ENCODE results near the gene RPS6KC1. TPM values are rescaled to one million over a fixed set of nuclear protein-coding genes. Genes with fewer than 3 reads are reported as not detected.
"Not testable (repeated sequence)": the region's sequence is repeated elsewhere in the genome, so short reads cannot be mapped to it uniquely, and the experiment has no call there.

The RPS6KC1 gene
- total RNA-seq, 1 donor from 2014 or later = 10.1 TPM

DNA sequence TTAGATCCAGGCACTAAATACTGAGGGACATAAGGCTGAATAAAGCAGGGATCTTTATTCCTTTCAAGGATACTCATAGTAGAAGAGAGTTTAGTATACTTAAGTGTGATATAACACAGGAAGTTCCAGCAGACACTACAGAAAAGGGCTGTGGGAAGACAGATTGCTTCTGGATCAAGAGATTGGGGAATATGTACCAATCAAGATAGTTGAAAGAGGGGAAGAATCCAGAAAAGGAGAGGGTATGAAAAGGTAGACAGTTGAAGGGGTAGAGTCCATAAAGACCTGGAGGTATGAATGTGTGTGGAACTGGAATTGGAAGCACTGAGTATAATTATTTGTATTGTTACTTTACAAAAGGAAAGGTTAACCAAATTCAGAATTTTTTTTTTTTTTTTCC is 2.4 kb downstream of the RPS6KC1 start:
- intact Hi-C loops (cut with micrococcal nuclease) = no loop called here

DNA sequence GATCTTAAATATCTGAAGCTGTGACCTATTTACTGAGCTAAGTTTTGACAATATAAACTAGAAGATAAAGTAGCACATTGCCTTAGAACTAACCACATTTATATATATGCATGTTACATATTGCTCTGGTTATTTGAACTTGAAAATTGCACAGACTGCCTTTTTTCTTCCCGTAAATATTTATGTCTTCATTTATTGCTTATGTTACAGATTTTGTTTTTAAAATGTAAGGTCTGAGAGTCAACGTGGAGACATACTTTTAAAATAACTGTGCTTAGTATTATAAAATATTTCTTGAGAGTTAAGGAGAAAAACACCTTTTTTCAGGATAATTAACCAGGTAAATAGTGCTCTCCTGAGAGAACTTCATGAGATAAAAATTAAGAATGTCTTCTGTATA is 3.1 kb downstream of the RPS6KC1 start:
- intact Hi-C loops (cut with micrococcal nuclease) = no loop called here

DNA sequence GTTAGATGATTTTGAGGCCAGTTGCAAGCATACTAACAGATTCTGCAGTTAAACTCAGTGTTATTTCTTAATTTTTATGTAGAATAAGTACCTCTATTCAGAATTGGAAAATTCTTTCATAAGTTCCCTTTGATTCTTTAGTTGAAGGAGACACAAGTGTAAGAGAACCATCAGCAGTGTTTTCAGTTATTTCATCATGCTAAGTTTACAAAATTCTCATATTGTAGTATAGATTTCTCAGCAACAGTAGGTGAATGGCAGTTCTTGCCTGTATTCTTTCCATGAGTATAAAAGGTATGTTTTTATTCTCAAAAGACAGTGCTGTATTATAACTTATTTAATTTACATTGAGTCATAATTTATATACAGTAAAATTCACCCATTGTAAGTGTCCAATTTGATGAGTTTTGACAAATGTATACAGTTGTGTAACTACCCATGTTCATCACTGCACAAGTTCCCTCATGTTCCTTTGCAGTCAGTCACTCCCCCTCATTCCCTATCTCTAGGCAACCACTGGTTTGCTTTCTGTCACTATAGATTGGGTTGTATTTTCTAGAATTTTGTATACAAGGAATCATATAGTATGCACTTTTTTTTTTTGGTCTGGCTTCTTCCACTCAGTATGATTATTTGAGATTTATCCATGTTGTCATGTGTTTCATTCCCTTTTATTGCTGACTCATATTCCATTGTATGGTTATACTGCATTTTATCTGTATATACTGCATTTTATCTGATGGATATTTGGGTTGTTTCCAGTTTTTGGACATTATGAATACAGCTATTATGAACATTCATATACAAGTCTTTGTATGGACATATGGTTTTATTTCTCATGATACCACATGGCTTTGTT is 3.9 kb downstream of the RPS6KC1 start:
- intact Hi-C loops (cut with micrococcal nuclease) = no loop called here

DNA sequence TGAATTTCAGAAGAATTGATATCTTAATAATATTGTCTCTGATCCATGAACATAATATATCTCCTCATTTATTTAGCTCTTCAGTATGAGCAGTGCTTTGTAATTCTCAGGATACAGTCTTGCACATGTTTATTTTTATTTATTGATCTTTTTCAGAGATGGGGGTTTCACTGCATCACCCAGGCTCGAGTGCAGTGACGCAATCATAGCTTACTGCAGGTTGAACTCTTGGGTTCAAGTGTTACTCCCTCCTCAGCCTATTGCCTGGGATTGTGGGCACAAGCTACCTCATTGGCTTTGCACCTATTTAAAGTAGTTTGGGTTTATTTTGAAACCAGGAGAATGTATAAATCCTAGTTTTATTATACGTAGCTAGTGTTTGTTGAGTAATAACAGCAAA is 4.7 kb downstream of the RPS6KC1 start:
- intact Hi-C loops (cut with micrococcal nuclease) = no loop called here

DNA sequence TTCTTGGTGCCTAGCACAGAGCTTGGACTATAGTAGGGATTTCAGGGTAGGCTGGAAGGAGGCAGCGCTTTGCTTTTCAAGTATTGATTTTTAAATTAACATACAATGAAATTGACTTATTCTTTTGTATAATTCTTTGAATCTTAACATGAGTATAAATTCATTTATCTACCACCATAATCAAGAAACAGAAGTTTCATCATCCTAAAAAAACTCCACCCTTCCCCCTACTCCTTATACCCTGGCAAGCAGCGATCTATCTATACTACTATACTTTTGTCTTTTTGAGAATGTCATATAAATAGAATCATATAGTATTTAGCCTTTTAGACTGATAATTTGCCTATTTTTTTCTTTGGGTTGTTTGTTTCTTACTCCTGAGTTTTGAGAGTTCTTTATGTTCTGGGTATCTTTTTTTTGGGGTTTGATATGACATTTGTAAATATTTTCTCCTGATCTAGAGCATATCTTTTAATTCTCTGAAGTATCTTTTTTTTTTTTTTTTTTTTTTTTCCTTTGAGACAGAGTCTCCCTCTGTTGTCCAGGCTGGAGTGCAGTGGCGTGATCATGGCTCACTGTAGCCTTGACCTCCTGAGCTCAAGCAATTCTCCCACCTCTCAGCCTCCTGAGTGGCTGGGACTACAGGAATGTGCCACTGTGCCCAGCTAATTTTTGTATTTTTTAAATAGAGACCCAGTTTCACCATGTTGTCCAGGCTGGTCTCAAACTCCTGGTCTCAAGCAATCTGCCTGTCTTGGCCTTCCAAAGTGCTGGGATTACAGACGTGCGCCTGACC is 6.4 kb downstream of the RPS6KC1 start:
- intact Hi-C loops (cut with micrococcal nuclease) = no loop called here

DNA sequence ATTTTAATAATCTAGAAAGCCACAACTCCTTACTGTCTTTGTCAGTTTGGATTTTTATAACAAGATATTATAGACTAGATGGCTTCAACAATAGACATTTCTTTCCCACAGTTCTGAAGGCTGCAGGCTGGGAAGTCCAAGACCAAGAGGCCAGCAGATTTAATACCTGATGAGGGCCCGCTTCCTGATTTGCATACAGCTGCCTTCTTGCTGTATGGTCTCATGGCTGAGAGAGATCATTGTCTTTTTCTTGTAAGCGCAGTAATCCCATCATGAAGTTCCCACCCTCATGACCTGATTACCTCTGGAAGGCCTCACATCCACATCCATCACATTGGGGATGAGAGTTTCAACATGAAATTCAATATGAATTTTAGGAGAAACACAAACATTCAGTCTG is 9.8 kb downstream of the RPS6KC1 start:
- intact Hi-C loops (cut with micrococcal nuclease) = no loop called here

DNA sequence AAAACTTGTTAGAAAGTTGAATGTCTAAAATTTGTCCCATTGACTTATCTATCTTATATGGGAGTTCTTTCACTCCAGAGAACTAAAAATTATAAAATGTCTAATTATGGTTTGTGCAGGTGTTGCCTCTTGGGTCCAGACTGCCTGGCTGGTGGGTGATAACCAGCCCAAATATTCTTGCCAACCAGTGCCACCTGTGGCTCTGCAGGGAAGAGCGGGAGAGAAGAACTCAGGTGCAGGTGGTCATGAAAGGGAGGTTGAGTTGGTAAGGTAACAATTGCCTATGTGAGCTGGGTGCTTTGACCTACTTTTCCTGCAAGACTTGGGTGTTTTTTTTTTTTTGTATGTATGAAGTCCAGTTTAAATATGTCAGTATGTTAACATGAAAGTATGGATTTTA is 10.2 kb downstream of the RPS6KC1 start:
- intact Hi-C loops (cut with micrococcal nuclease) = no loop called here

DNA sequence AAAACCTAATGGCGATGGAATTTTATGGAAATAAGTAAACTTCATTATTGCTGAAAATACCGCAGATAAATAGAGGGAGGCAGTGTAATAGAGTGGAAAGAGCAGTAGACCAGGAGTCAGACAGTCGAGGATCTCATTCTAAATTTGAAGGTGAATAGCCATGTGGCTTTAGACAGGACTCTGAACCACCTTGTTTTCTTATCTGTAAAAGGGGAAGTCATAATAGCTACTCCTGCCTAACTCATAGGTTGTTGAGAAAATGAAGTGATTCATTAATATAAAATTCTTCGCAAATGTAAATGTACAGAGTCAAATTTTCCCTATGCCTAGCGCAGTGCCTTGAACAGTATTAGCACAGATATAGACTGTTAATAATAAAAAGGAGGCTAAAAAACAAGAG is 14.8 kb downstream of the RPS6KC1 start:
- intact Hi-C loops (cut with micrococcal nuclease) = no loop called here

DNA sequence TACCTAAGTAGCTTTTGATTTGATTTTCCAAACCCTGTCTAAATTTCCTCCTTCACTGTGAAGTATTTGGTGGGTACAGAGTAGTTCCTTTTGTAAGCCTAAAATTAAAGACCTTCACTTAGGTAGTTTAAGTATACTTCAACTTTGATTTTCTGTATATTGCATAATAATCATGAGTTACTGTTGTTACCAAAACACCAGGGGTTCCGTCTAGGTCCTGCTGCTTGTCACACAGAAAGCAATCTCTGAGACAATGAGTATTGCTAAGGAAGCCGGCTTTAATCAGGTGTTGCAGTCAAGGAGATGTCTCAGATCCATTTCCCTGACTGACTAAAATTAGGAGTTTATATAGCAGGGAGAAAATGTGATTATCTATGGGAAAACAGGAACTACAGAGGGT is 15.3 kb downstream of the RPS6KC1 start:
- intact Hi-C loops (cut with micrococcal nuclease) = no loop called here

DNA sequence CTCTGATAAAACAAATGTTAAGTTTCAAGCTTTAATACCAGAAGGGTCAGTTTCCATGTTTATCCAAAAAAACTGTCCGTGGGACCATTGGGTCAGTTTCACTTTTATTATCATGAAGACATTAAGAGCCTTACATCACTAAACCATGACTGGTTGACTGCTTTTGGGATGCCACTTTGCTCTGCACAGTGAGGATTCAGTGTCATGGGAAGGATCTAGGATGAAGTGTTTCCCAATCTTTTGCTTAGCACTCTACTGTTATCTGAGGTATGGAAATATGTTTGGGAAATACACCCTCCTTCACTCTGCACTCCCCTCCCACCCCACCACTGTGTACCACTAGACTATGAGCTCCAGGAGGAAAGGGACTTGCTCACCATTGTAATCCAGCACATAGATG is 16.3 kb downstream of the RPS6KC1 start:
- intact Hi-C loops (cut with micrococcal nuclease) = no loop called here

DNA sequence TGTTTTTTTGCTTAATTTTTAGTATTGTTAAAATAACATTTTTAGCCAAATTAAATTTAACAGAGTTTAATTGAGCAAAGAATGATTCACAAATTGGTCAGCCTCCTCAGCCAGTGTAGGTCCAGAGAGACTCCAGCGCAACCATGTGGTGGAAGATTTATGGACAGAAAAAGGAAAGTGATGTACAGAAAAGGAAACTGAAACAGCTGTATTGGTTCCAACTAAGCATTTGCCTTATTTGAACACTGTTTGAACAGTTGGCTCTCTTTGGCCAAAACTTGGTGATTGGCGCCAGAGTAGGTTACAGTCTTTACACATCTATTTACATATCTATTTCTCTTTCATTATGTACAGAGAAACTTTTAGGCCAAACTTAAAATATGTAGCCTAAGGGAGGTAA is 19.4 kb downstream of the RPS6KC1 start:
- intact Hi-C loops (cut with micrococcal nuclease) = loop anchor here (1.0 kb wide), 2 partner anchors 19 to 55 kb away; partner anchors contain the start of genes ANGEL2 and RPS6KC1

DNA sequence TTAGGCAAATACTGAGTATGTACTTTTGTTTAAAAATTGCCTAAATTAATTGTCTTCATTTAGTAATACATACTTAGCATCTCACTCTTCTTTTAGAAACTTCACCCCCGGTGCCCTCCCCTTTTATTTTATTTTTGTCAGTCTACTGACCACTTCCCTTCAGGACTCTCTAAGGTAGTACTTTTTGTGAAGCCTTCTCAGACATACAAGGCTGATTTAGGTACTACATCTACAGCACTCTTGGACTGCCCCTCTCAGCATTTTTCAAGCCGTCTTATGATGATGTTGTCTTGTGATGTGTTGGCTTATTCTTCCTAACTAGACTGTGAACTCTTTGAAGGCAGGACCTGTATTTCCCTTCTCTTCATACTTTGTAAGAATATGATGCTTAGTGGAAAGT is 24.7 kb downstream of the RPS6KC1 start:
- intact Hi-C loops (cut with micrococcal nuclease) = no loop called here

DNA sequence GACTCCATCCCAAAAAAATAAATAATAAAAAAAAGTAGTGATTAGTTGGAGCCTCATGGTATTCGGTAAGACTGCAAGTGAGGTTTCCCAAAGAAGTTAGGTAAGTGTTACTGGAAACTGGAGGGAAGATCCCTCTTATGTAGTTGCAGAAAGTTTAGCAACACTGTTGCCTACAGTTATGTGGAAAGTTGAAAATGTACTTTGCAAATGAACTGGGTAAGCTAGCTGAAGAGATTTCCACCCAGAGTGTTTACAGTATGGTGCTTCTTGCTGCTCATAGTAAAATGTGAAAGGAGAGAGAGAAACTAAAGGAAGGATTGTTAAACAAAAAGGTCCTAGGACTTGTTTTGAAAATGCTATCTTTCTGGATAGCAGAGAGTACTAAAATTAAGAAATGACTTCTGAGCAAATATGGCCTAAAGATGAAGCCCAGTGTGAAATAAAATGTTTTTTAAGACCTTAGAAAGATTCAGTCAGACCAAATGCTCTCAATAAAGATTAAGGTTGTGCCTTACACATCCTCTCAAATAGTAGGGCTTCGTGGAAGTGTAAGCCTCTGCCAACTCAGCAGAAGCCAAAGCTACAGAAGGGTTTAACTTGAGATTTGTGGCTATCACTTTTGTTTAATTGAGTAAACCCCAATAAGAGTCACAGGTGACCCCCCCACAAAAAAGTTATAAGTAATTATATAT is 31.5 kb downstream of the RPS6KC1 start:
- intact Hi-C loops (cut with micrococcal nuclease) = loop anchor here (2.0 kb wide), 1 partner anchor 68 kb away; the partner anchor contains the start of gene ANGEL2

DNA sequence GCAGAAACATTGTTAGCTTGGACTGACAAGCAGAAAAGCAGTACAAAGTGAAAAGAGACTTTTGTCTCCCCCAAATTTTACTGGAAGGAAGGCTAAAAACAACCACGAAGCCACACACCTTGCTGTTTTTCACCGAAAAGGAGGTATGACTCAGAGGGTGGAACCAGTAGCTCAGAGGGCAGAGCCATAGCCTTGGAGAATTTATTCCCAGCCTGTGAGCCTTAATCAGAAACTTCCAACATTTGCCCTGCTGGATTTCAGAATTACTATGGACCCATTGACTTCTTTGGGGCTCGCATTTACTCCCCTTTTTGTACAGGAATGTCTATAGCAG is 32.0 kb downstream of the RPS6KC1 start:
- intact Hi-C loops (cut with micrococcal nuclease) = loop anchor here (2.0 kb wide), 1 partner anchor 68 kb away; the partner anchor contains the start of gene ANGEL2

DNA sequence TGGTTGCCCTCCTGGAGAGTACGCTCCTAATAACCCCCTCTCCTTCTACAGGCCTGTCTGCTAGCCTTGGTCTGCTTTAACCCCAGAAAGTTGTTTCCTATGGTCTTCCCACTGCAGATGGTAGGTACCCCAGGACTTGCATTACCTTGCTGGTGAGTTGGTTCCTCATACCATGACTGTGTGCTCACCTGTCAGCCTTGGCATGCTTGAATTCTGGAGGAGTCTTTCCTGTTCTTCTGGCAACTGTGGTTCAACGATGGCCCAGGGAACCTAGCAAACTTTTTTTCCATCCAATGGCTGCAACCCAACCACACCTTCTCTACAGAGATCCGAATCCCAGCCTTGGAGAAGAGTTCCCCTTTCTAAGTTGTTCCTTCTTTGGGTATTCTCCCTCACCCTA is 36.9 kb downstream of the RPS6KC1 start:
- intact Hi-C loops (cut with micrococcal nuclease) = no loop called here

DNA sequence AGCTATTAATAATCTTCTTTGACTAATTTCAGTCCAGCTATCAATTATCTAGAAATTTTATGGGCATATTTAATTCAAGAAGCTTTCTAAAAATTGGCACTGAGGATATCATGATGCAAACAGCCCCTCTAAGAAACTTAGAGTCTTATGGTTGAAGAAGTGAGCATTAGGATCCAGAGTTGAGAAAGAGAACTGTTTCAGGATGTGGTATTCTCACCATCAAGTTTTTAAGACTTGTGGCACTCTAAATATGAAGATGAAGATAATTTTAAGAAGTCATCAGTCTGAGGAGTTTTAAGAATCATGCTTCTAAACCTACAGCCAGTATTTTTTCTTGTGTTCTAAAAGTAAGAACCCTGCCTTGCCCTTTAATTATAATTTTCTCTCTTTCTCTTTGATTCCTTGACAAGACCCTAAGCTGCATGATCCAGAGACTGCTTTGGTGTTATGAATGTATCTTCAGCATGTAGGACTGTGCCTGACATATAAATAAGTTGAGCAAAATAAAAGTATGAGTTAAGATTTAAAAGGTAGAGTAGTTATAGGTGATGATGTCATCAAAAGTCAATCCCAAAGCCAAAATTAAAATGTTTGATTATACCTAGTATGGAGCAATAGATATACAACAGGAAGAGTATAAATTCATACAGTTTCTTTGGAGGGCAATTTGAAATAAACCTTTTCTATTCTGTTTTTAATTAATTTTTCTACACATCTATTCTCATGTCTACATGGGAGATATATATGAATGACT is 39.1 kb downstream of the RPS6KC1 start:
- intact Hi-C loops (cut with micrococcal nuclease) = no loop called here

DNA sequence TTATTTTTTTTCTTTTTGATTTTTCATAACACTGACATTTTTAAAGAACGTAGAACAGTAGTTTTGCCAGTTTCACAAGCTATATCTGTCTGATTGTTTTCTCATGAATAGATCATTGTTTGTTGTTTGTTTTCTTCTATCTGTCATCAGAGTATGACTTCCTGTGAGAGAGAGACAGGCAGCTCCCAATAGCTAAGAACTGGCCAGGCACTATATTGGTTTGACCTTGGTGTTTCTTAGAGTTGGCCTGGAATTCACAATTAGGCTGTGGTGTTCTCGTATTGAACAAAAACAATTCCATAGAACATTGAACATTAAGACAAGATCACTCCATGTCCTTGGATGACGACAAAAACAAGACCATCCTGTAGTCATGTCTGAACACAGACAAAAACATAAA is 43.4 kb downstream of the RPS6KC1 start:
- intact Hi-C loops (cut with micrococcal nuclease) = no loop called here

DNA sequence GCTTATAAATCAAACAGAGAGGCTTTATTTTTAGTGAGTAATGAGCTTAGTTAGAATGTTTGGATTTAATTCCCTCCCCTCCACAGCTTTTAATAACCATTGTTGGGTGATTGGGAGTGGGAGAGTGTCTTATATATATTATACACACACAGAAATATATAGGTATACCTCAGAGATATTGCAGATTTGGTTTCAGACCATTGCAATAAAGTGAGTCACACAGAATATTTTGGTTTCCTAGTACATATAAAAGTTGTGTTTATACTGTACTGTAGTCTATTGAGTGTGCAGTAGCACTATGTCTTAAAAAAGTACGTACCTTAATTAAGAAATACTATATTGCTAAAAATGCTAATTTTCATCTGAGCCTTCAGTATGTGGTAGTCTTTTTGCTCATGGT is 44.4 kb downstream of the RPS6KC1 start:
- intact Hi-C loops (cut with micrococcal nuclease) = no loop called here

DNA sequence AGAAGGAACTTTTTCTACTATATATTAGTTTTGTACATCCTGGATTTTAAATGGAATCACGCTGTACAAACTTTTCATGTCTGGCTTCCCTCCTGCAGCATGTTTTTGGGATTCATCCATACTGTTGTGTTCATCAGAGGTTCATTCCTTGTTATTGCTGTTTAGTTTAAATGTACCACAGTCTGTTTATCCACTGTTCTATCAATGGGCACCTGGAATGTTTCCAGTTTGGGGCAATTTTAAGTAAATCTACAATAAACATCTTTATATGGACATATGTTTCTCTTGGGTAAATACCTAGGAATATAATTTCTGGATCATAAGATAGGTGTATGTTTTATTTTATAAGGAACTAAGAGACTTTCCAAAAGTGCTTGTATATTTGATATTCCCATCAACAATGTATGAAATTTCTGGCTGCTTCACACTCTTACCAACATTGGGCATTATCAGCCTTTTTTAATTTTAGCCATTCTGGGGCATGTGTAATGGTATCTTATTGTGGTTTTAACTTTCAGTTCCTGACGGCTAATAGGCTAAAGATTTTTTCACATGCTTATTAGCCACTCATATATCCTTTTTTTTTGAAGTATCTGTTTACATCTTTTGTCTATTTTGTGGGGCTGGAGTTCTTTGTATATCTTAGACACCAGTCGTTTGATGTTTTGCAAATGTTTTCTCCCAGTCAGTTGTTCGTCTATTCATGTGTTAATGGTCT is 48.8 kb downstream of the RPS6KC1 start:
- intact Hi-C loops (cut with micrococcal nuclease) = no loop called here

DNA sequence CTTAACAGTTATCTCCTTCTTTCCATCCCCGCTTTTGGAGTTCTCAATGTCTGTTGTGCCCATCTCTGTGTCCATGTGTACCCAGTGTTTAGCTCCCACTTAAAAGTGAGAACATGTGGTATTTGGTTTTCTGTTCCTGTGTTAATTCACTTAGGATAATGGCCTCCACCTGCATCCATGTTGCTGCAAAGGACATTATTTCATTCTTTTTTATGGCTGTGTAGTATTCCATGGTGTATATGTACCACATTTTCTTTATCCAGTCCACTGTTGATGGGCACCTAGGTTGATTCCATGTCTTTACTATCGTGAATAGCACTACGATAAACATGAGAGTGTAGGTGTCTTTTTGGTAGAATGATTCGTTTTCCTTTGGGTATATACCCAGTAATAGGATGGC is 49.5 kb downstream of the RPS6KC1 start:
- intact Hi-C loops (cut with micrococcal nuclease) = not testable (repeated sequence)

All from T-helper 2 cell treated with Interferon-gamma antibody and Interleukin-4, amounts not matched to agents 100 ng/mL and 5 ng/mL, for 36 hours (primary cell).